Thoracic aorta (tissue), 2 donors: ENCODE data around the gene SHISA6. TPM values are rescaled to one million over a fixed set of nuclear protein-coding genes. Genes with fewer than 3 reads are reported as not detected.

ENCODE experiments used
- ATAC-seq: fragments of 150-250 bp; one replicate; pipeline ENCODE4 v1.8.0; 2017; ENCODE audit warnings: low read depth; ENCODE audit not compliant: insufficient number of reproducible peaks, low FRiP score
- DNase-seq: peaks from one replicate; pipeline ENCODE4 v3.0.0-alpha.2; 2020; ENCODE audit warnings: low spot score
- H3K27ac ChIP-seq, 2 donors: fragments of 200-600 bp; sonication (generic); 1 replicate in 1 of 2; 2 replicates in 1 of 2; pipeline ENCODE4 v1.5.1; 2016; ENCODE audit warnings: mild to moderate bottlenecking in 2 of 2, moderate library complexity in 2 of 2
- H3K27me3 ChIP-seq: fragments of 200-600 bp; sonication (generic); replicated peaks from 2 replicates; pipeline ENCODE4 v1.6.0; 2016; ENCODE audit warnings: mild to moderate bottlenecking; ENCODE audit not compliant: insufficient read depth
- H3K36me3 ChIP-seq: fragments of 200-600 bp; sonication (generic); one replicate; pipeline ENCODE4 v1.5.1; 2016
- H3K4me1 ChIP-seq, 2 donors: fragments of 200-600 bp; sonication (generic); 1 replicate in 1 of 2; 2 replicates in 1 of 2; pipeline versions ENCODE4 v1.5.1 to v1.6.0; 2016; ENCODE audit warnings: low read depth in 2 of 2, mild to moderate bottlenecking in 1 of 2; ENCODE audit not compliant: control insufficient read depth in 1 of 2
- H3K4me3 ChIP-seq: fragments of 200-600 bp; sonication (generic); 2 replicates; pipeline ENCODE4 v1.5.1; 2016; ENCODE audit warnings: mild to moderate bottlenecking
- H3K9me3 ChIP-seq: fragments of 200-600 bp; sonication (generic); 2 replicates; pipeline ENCODE4 v1.5.1; 2016
- total RNA-seq, 2 donors: library from RNA; depleted of rRNA; stranded (reverse); fragments of >200 nt; gene quantifications; one replicate each; pipeline versions ENCODE4 v1.1.0 to v1.2.3, GENCODE V29; 2016
- TF ChIP-seq, protein P1 (sequence below): fragments of 200-600 bp; sonication (generic); IDR thresholded peaks from one replicate; pipeline ENCODE4 v1.5.1; 2019; ENCODE audit warnings: antibody characterized with exemption

Gene SHISA6
- total RNA-seq, 2 donors from 2014 or later: under 0.01 TPM; not detected in 1

DNA sequence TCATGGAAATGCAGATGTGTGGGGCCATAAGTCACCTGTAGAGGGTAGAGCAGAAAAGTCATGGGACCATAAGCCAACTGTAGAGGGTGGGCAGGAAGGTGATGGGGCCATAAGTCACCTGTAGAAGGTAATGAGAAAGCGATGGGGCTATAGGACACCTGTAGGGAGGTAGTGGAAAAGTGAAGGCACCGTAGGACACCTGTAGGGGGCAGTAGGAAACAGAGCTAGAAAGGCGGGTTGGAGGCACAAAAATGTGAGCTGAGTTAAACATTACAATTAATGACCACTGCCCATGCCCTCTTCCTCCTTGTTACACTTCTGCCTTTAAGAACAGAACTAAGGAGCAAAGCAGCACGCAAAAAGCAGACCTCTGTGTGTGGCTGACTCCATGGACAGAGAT is 150.1 kb downstream of the SHISA6 start:
- no peaks in the 10 kb centered on the region for H3K4me1 ChIP-seq
- DNase-seq: no peak
- TF ChIP-seq, protein P1, sequence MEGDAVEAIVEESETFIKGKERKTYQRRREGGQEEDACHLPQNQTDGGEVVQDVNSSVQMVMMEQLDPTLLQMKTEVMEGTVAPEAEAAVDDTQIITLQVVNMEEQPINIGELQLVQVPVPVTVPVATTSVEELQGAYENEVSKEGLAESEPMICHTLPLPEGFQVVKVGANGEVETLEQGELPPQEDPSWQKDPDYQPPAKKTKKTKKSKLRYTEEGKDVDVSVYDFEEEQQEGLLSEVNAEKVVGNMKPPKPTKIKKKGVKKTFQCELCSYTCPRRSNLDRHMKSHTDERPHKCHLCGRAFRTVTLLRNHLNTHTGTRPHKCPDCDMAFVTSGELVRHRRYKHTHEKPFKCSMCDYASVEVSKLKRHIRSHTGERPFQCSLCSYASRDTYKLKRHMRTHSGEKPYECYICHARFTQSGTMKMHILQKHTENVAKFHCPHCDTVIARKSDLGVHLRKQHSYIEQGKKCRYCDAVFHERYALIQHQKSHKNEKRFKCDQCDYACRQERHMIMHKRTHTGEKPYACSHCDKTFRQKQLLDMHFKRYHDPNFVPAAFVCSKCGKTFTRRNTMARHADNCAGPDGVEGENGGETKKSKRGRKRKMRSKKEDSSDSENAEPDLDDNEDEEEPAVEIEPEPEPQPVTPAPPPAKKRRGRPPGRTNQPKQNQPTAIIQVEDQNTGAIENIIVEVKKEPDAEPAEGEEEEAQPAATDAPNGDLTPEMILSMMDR: no peak
- H3K27ac ChIP-seq: no peak overlapping the region
- no peak overlapping the region for H3K4me3 ChIP-seq
- H3K27me3 ChIP-seq: no peaks in the 10 kb centered on the region
- H3K9me3 ChIP-seq: no peaks in the 10 kb centered on the region
- ATAC-seq: no peak
- no peaks in the 10 kb centered on the region for H3K36me3 ChIP-seq

DNA sequence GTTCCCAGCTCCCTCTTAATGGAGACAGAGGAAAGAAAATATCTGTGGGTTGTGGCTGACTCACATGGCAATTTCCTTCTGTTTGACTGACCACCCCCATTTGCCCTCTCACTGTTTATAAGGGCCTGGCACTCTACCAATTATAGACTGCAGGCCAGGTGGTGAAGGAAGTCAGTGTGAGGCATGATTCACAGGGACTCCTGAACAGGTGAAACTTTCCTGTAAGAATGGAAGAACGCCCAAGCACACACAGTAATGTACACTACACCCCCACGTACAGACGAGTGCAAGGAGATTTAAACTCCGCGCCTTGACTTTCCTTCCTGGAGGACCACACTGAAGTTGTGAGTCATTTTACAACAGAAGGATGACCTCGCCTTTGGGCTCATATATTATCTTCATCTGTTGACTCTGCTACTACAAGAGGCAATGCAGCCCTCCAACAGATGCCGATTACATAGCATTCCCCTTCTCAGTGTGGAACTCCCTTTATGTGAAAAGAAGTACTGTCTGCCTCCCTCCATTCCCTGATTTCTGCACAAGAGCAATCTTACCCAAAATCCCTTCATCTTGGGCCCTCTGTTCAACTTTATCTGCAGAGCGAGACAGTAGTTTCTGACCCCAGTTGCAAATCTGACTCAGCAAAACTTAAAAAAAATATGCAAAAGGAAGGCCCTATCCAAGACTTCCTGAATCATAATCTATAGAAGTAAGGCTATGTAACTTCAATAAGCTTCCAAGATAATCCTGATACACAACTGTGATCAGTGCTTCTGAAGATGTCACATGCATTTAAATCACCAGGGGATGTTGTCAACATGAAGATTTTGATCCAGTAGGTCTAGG is 163.6 kb downstream of the SHISA6 start:
- Histone ChIP-seq H3K27me3 (no peaks in the 10 kb centered on the region), H3K27ac (no peak overlapping the region), H3K9me3 (peaks cover 4% of the 10 kb centered on the region), H3K4me3 (no peak overlapping the region), H3K36me3 (no peaks in the 10 kb centered on the region), H3K4me1 (no peaks in the 10 kb centered on the region)
- no peak for ATAC-seq
- TF ChIP-seq, protein P1: no peak
- no peak for DNase-seq

DNA sequence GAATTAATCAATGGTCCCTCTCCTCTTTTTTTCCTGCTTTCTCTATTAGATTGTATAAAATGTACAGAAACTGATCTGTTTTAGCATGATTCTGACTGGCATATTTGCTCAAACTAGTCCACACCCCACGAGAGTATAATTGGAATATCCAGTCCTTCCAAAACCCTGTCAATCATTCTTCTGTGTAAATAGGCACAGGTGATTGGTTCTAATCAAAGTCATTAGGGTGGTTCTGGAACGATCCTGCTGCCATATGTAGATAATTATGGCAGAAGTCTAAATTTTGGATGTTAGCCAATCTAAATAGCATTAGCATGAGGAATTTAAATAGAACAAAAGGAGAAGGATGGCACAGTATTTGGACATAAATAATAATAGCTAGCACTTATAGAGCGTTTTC is 165.7 kb downstream of the SHISA6 start:
- ATAC-seq (no peak), DNase-seq (no peak)
- no peaks in the 10 kb centered on the region for H3K27me3 ChIP-seq
- no peaks in the 10 kb centered on the region for H3K4me1 ChIP-seq
- H3K36me3 ChIP-seq: no peaks in the 10 kb centered on the region
- TF ChIP-seq, protein P1: no peak
- peaks cover under 1% of the 10 kb centered on the region for H3K9me3 ChIP-seq
- H3K4me3 ChIP-seq: no peak overlapping the region
- no peak overlapping the region for H3K27ac ChIP-seq

DNA sequence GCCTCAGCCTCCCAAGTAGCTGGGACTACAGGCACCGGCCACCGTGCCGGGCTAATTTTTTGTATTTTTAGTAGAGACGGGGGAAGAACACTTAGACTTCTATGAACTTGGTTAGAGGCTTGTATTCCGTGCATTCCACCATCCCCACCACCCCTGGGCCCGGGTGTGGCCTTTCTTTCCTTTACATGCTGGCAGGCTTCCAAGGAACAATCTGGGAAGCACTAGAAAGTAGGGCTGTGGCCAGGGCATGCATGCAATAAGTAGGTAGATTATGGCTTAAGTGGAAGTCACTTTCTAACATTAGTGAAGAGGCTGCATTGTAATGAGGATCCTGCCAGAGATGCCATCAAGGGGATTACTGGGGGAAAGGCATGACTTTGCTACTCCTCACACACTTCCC is 171.6 kb downstream of the SHISA6 start:
- H3K27me3 ChIP-seq: no peaks in the 10 kb centered on the region
- H3K9me3 ChIP-seq: no peaks in the 10 kb centered on the region
- TF ChIP-seq, protein P1: no peak
- H3K36me3 ChIP-seq: no peaks in the 10 kb centered on the region
- DNase-seq (no peak), ATAC-seq (no peak)
- H3K4me1 ChIP-seq: no peaks in the 10 kb centered on the region
- H3K4me3 ChIP-seq: no peak overlapping the region
- no peak overlapping the region for H3K27ac ChIP-seq

DNA sequence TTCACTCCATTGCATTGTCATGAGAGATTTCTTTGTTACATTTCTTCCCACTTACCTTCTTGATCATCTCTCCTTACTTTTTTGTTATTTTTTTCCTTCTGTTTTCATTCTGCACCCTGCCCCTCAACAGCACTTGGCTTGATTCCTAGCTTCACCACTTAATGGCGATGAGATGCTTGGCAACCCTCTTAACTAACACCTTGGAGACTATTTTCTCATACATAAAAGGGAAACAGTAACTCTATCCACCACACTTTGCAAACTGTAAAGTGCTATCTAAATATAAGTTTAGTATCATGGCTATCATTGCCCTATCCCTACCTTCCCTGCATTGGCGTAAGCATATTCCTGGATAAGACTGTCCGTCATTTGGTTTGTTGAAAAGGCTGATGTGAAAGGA is 177.3 kb downstream of the SHISA6 start:
- no peak for ATAC-seq
- no peak overlapping the region for H3K27ac ChIP-seq
- no peak overlapping the region for H3K4me3 ChIP-seq
- DNase-seq: no peak
- H3K4me1 ChIP-seq: no peaks in the 10 kb centered on the region
- no peaks in the 10 kb centered on the region for H3K27me3 ChIP-seq
- H3K9me3 ChIP-seq: no peaks in the 10 kb centered on the region
- TF ChIP-seq, protein P1: no peak
- H3K36me3 ChIP-seq: no peaks in the 10 kb centered on the region
